Vagina (tissue), 2 donors: ENCODE measurements around the gene HIPK2. TPM values are rescaled to one million over a fixed set of nuclear protein-coding genes. Genes with fewer than 3 reads are reported as not detected.

Experiments used
- DNase-seq, 2 donors: peaks; one replicate each; pipeline ENCODE4 v3.0.0-alpha.2; 2017; ENCODE audit errors: extremely low spot score in 2 of 2
- H3K27ac ChIP-seq: fragments of 200-600 bp; sonication (generic); one replicate; pipeline ENCODE4 v1.5.1; 2019
- H3K27me3 ChIP-seq: fragments of 200-600 bp; sonication (generic); one replicate; pipeline ENCODE4 v1.5.1; 2019
- H3K36me3 ChIP-seq, 2 donors: fragments of 200-600 bp; sonication (generic); one replicate each; pipeline ENCODE4 v1.5.1; 2017 to 2019
- H3K4me1 ChIP-seq: fragments of 200-600 bp; sonication (generic); one replicate; pipeline ENCODE4 v1.5.1; 2019
- H3K4me3 ChIP-seq, 2 donors: fragments of 200-600 bp; sonication (generic); 1 replicate in 1 of 2; 2 replicates in 1 of 2; pipeline ENCODE4 v1.5.1; 2016 to 2019
- H3K9me3 ChIP-seq: fragments of 200-600 bp; sonication (generic); one replicate; pipeline ENCODE4 v1.5.1; 2019
- POLR2A ChIP-seq, 2 donors: fragments of 450-650 bp; IDR thresholded peaks; one replicate each; pipeline ENCODE4 v1.6.1; 2017; ENCODE audit warnings: antibody characterized with exemption in 2 of 2, mild to moderate bottlenecking in 2 of 2, moderate library complexity in 2 of 2
- POLR2AphosphoS5 ChIP-seq, 2 donors: sonication (generic); formaldehyde crosslinking; IDR thresholded peaks; one replicate each; pipeline ENCODE4 v1.9.0; 2017; ENCODE audit warnings: antibody characterized with exemption in 2 of 2, mild to moderate bottlenecking in 2 of 2, low read depth in 1 of 2; ENCODE audit not compliant: insufficient read depth in 1 of 2
- intact Hi-C: fragments of 100-400 bp; cut with DNase I; formaldehyde crosslinking; loops from one replicate; pipeline ENCODE4 v1.15.1; 2023
- total RNA-seq: library from RNA; depleted of rRNA; stranded (reverse); fragments of >200 nt; gene quantifications from one replicate; pipeline ENCODE4 v1.2.3, GENCODE V29; 2016
- TF ChIP-seq, protein P1 (sequence below), 3 experiments: fragments of 450-650 bp in 2 of 3; fragments of 200-600 bp in 1 of 3; sonication (generic) in 1 of 3; IDR thresholded peaks; one replicate each; pipeline ENCODE4 v1.5.1; 2017 to 2019; ENCODE audit warnings: antibody characterized with exemption in 3 of 3, mild to moderate bottlenecking in 2 of 3, moderate library complexity in 2 of 3

HIPK2 gene
- total RNA-seq, 1 donor from 2014 or later: 21.9 TPM

DNA sequence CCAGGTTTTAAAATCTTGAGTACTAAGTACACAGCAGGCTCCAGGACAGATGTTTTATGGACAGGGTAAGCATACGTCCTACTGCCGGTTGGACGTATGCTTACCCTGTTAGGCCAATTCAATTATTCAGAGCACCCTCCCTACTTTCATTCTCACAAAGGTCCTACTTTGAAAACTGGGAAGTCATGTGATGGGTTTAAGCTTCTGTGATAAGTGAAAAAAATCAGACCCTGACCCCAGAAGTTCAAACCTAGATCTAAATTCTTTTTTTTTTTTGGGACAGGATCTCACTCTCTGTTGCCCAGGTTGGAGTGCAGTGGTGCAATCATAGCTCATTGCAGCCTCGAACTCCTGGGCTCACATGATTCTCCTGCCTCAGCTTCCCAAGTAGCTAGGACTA lies 55.2 kb downstream of the HIPK2 start:
- Histone ChIP-seq H3K27me3 (no peaks in the 10 kb centered on the region), H3K36me3 (no peaks in the 10 kb centered on the region), H3K27ac (no peak overlapping the region), H3K9me3 (no peaks in the 10 kb centered on the region), H3K4me3 (no peak overlapping the region), H3K4me1 (peaks cover 40% of the 10 kb centered on the region)
- TF ChIP-seq, protein P1, sequence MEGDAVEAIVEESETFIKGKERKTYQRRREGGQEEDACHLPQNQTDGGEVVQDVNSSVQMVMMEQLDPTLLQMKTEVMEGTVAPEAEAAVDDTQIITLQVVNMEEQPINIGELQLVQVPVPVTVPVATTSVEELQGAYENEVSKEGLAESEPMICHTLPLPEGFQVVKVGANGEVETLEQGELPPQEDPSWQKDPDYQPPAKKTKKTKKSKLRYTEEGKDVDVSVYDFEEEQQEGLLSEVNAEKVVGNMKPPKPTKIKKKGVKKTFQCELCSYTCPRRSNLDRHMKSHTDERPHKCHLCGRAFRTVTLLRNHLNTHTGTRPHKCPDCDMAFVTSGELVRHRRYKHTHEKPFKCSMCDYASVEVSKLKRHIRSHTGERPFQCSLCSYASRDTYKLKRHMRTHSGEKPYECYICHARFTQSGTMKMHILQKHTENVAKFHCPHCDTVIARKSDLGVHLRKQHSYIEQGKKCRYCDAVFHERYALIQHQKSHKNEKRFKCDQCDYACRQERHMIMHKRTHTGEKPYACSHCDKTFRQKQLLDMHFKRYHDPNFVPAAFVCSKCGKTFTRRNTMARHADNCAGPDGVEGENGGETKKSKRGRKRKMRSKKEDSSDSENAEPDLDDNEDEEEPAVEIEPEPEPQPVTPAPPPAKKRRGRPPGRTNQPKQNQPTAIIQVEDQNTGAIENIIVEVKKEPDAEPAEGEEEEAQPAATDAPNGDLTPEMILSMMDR (IDR thresholded peaks at IDR 0.05): no peak
- TF ChIP-seq POLR2AphosphoS5 (IDR thresholded peaks at IDR 0.05; ENCODE audit: insufficient read depth in 1 of 2, low read depth in 1 of 2) (no peak), POLR2A (IDR thresholded peaks at IDR 0.05) (no peak)
- intact Hi-C loops: no loop called here
- DNase-seq: no peak

DNA sequence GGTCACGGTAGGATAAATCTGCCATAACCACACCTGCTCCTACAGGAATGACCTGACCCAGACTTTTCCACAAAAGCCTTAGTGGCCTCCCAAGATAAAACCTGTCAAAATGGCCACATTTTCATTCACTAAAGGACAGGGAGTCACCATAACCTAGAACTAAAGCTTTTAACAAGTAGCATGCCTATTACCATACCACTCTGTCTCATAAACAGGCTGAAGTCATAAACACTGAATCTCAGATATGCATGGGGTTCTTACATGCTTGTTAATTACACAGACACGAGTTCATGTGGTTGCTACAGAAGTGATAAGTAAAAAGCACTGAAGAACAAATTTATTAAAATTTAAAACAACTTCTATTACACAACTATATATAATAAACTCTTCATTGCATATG lies 56.0 kb downstream of the HIPK2 start:
- Histone ChIP-seq H3K27ac (no peak overlapping the region), H3K4me3 (no peak overlapping the region), H3K4me1 (peaks cover 32% of the 10 kb centered on the region), H3K9me3 (no peaks in the 10 kb centered on the region), H3K36me3 (no peaks in the 10 kb centered on the region), H3K27me3 (no peaks in the 10 kb centered on the region)
- TF ChIP-seq POLR2A (IDR thresholded peaks at IDR 0.05): no peak
- no peak for TF ChIP-seq POLR2AphosphoS5 (IDR thresholded peaks at IDR 0.05; ENCODE audit: insufficient read depth in 1 of 2, low read depth in 1 of 2)
- TF ChIP-seq, protein P1 (IDR thresholded peaks at IDR 0.05): no peak
- intact Hi-C loops: no loop called here
- DNase-seq: no peak

DNA sequence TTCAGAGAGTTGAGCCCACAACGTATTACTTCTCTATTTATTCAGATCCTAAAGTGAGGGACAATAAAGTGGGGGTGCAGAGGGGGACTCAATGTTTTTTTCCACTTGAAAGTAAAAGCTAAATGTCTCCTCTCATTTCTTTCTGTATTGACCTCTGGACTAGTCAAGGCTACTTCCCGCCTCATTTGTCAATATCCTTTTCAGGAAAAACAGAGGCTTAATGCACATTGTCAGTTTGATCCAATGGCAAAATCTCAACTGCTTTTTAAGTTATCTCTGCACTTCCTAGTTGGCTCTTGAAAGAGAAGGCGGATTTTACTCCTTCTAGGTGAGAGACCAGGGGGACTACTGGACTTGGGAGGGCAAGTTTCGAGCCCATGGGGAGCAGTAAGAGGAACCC lies 56.4 kb downstream of the HIPK2 start:
- no peak for DNase-seq
- TF ChIP-seq POLR2A (IDR thresholded peaks at IDR 0.05): no peak
- TF ChIP-seq POLR2AphosphoS5 (IDR thresholded peaks at IDR 0.05; ENCODE audit: insufficient read depth in 1 of 2, low read depth in 1 of 2): no peak
- intact Hi-C loops: no loop called here
- Histone ChIP-seq H3K4me3 (no peak overlapping the region), H3K27ac (no peak overlapping the region), H3K4me1 (peaks cover 29% of the 10 kb centered on the region), H3K9me3 (no peaks in the 10 kb centered on the region), H3K27me3 (no peaks in the 10 kb centered on the region), H3K36me3 (peaks cover 0 to 4% of the 10 kb centered on the region in 2 donors)

DNA sequence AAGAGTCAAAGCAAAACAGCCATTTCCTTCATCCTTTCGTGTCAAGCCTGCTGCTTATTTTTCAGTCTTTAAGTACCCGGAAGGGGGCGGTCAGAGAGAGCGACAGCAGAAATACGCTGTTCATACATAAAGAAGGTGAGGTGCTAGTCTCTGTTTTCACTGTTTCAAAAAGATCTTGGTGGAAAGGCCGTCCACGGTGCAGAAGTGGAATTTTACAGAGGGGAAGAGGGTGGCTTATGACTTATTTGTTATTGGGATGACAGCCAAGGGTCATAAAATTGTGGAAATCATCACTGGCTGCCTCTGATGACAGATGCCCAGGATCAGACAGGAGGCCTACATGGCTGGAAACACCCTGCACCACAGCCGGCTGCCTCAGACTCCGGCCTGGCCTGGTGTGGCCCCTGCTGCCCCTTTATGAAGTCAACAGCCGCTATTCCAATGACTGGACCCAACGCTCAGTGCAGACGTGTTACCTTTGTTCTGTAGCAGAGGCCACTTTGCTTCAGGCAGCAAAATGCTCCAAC lies 57.0 kb downstream of the HIPK2 start:
- no peaks in the 10 kb centered on the region for H3K9me3 ChIP-seq
- H3K4me1 ChIP-seq: peaks cover 29% of the 10 kb centered on the region
- H3K27ac ChIP-seq: no peak overlapping the region
- peaks cover 0 to 10% of the 10 kb centered on the region in 2 donors for H3K36me3 ChIP-seq
- H3K4me3 ChIP-seq: no peak overlapping the region
- TF ChIP-seq, protein P1 (IDR thresholded peaks at IDR 0.05): no peak
- TF ChIP-seq POLR2AphosphoS5 (IDR thresholded peaks at IDR 0.05; ENCODE audit: insufficient read depth in 1 of 2, low read depth in 1 of 2): peak in 1 of 2 donors; percentile 26
- no peaks in the 10 kb centered on the region for H3K27me3 ChIP-seq
- no peak for DNase-seq
- intact Hi-C loops: no loop called here

DNA sequence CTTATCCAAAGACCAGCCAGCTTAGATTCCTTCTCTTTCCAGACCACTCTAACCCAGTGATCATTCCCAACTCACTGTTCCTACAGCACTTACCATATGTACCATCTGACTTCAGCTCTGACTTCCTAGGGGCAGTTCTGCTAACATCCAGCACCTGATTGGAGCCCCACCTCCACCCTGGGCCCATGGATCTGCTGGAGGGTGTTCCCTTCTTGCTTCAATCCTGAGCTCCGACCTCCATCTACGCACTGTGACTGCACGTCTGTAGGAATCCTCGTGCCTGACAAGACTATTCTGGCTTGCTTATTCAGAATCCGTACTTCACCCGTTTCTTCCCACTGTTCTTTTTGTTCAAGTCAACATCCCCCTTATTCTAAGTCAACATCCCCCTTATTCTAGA lies 57.6 kb downstream of the HIPK2 start:
- Histone ChIP-seq H3K36me3 (peaks cover 0 to 16% of the 10 kb centered on the region in 2 donors), H3K4me1 (peaks cover 23% of the 10 kb centered on the region), H3K27me3 (no peaks in the 10 kb centered on the region), H3K4me3 (no peak overlapping the region), H3K27ac (no peak overlapping the region), H3K9me3 (no peaks in the 10 kb centered on the region)
- TF ChIP-seq, protein P1 (IDR thresholded peaks at IDR 0.05): no peak
- no peak for TF ChIP-seq POLR2A (IDR thresholded peaks at IDR 0.05)
- TF ChIP-seq POLR2AphosphoS5 (IDR thresholded peaks at IDR 0.05; ENCODE audit: insufficient read depth in 1 of 2, low read depth in 1 of 2): no peak
- no peak for DNase-seq
- intact Hi-C loops: no loop called here
